Activated CD8-positive, alpha-beta memory T cell treated with anti-CD3 and anti-CD28 coated beads, Interleukin-2, amount 50 U/mL, for 1 hour (primary cell): ENCODE measurements around the gene ZNF207.
"Not testable (repeated sequence)": the region's sequence is repeated elsewhere in the genome, so short reads cannot be mapped to it uniquely, and the experiment has no call there.

Source experiments
- DNase-seq: peaks from one replicate; pipeline ENCODE4 v3.0.0-alpha.2; 2020; ENCODE audit errors: extremely low read depth

Gene ZNF207

GRCh38 chr17:32335046-32335445 lies 14.9 kb upstream of the ZNF207 start:
- DNase-seq: no peak

GRCh38 chr17:32335687-32336086 lies 14.3 kb upstream of the ZNF207 start:
- DNase-seq: no peak

GRCh38 chr17:32341141-32341856 lies 8.7 kb upstream of the ZNF207 start:
- DNase-seq: no peak

- DNase-seq: peak; percentile 55
These were observed 7.9 kb upstream of the ZNF207 start, which contains the start of gene C17orf75 for GRCh38 chr17:32341857-32342602. TSS of gene C17orf75 (minus strand) at chr17:32342173. CDS start at chr17:32342139, 34 bp downstream.

GRCh38 chr17:32342603-32343325 lies 7.2 kb upstream of the ZNF207 start:
- no peak for DNase-seq

GRCh38 chr17:32345951-32346600 lies 3.9 kb upstream of the ZNF207 start:
- no peak for DNase-seq

GRCh38 chr17:32348483-32348800 lies 1.5 kb upstream of the ZNF207 start:
- no peak for DNase-seq

- no peak for DNase-seq
These were observed 479 bp upstream of the ZNF207 start for GRCh38 chr17:32349503-32349853.

GRCh38 chr17:32350666-32351418 lies 885 bp downstream of the ZNF207 start:
- DNase-seq: peak; percentile 12

GRCh38 chr17:32352734-32353133 lies 2.8 kb downstream of the ZNF207 start:
- DNase-seq: not testable (repeated sequence)

GRCh38 chr17:32355649-32356377 lies 5.9 kb downstream of the ZNF207 start:
- DNase-seq: no peak

- DNase-seq: no peak
These were observed 6.4 kb downstream of the ZNF207 start for GRCh38 chr17:32356378-32356743.

GRCh38 chr17:32356750-32357149 lies 6.8 kb downstream of the ZNF207 start:
- DNase-seq: no peak

GRCh38 chr17:32357615-32358014 lies 7.7 kb downstream of the ZNF207 start:
- no peak for DNase-seq

- no peak for DNase-seq
These were observed 11.3 kb downstream of the ZNF207 start for GRCh38 chr17:32361270-32361669.

- DNase-seq: no peak
These were observed 20.5 kb downstream of the ZNF207 start for GRCh38 chr17:32370426-32370825.

- no peak for DNase-seq
These were observed 32.7 kb downstream of the ZNF207 start for GRCh38 chr17:32382526-32383223.

- DNase-seq: no peak
These were observed 34.0 kb downstream of the ZNF207 start for GRCh38 chr17:32383926-32384434.

GRCh38 chr17:32385121-32385520 lies 35.2 kb downstream of the ZNF207 start:
- no peak for DNase-seq

GRCh38 chr17:32385971-32386370 lies 36.0 kb downstream of the ZNF207 start:
- no peak for DNase-seq
